ENCODE results near the gene KNDC1.

The KNDC1 gene

GRCh38 chr10:133242611-133243356 is 82.8 kb downstream of the KNDC1 start:
- no peak for DNase-seq (ENCODE audit: low spot score)

GRCh38 chr10:133243593-133243992 is 83.6 kb downstream of the KNDC1 start:
- no peak for DNase-seq (ENCODE audit: low spot score)

GRCh38 chr10:133245439-133246235 is 85.6 kb downstream of the KNDC1 start:
- DNase-seq (ENCODE audit: low spot score), result no peak

GRCh38 chr10:133246236-133246626 is 86.2 kb downstream of the KNDC1 start:
- no peak for DNase-seq (ENCODE audit: low spot score)

GRCh38 chr10:133247681-133248333 is 87.8 kb downstream of the KNDC1 start:
- no peak for DNase-seq (ENCODE audit: low spot score)

- no peak for DNase-seq (ENCODE audit: low spot score)
Observed at GRCh38 chr10:133248334-133248715, 88.3 kb downstream of the KNDC1 start.

- no peak for DNase-seq (ENCODE audit: low spot score)
Observed at GRCh38 chr10:133249094-133249780, 89.2 kb downstream of the KNDC1 start.

GRCh38 chr10:133249975-133250754 is 90.1 kb downstream of the KNDC1 start:
- DNase-seq (ENCODE audit: low spot score), result no peak

GRCh38 chr10:133251388-133252222 is 91.6 kb downstream of the KNDC1 start:
- no peak for DNase-seq (ENCODE audit: low spot score)

GRCh38 chr10:133252223-133252552 is 92.2 kb downstream of the KNDC1 start:
- no peak for DNase-seq (ENCODE audit: low spot score)

GRCh38 chr10:133253361-133253955 is 93.4 kb downstream of the KNDC1 start:
- no peak for DNase-seq (ENCODE audit: low spot score)

- DNase-seq (ENCODE audit: low spot score), result no peak
Observed at GRCh38 chr10:133254421-133255120, 94.6 kb downstream of the KNDC1 start.

GRCh38 chr10:133255323-133255722 is 95.3 kb downstream of the KNDC1 start:
- DNase-seq (ENCODE audit: low spot score), result no peak

GRCh38 chr10:133257489-133258065 is 97.6 kb downstream of the KNDC1 start:
- peak; percentile 71 for DNase-seq (ENCODE audit: low spot score)

- DNase-seq (ENCODE audit: low spot score), result peak; percentile 11
Observed at GRCh38 chr10:133258066-133258817, 98.2 kb downstream of the KNDC1 start.

- peak; percentile 97 for DNase-seq (ENCODE audit: low spot score)
Observed at GRCh38 chr10:133258818-133259601, 99.0 kb downstream of the KNDC1 start.

- no peak for DNase-seq (ENCODE audit: low spot score)
Observed at GRCh38 chr10:133259602-133259989, 99.6 kb downstream of the KNDC1 start.

Data from kidney tubule cell (primary cell).